Vagina (tissue), 2 donors: ENCODE results near the gene CYP11A1. TPM values are rescaled to one million over a fixed set of nuclear protein-coding genes. Genes with fewer than 3 reads are reported as not detected.

Source experiments
- DNase-seq, 2 donors: peaks; one replicate each; pipeline ENCODE4 v3.0.0-alpha.2; 2017; ENCODE audit errors: extremely low spot score in 2 of 2
- H3K27ac ChIP-seq: fragments of 200-600 bp; sonication (generic); one replicate; pipeline ENCODE4 v1.5.1; 2019
- H3K27me3 ChIP-seq: fragments of 200-600 bp; sonication (generic); one replicate; pipeline ENCODE4 v1.5.1; 2019
- H3K36me3 ChIP-seq, 2 donors: fragments of 200-600 bp; sonication (generic); one replicate each; pipeline ENCODE4 v1.5.1; 2017 to 2019
- H3K4me1 ChIP-seq: fragments of 200-600 bp; sonication (generic); one replicate; pipeline ENCODE4 v1.5.1; 2019
- H3K4me3 ChIP-seq, 2 donors: fragments of 200-600 bp; sonication (generic); 1 replicate in 1 of 2; 2 replicates in 1 of 2; pipeline ENCODE4 v1.5.1; 2016 to 2019
- H3K9me3 ChIP-seq: fragments of 200-600 bp; sonication (generic); one replicate; pipeline ENCODE4 v1.5.1; 2019
- CTCF ChIP-seq, 3 experiments: fragments of 450-650 bp in 2 of 3; fragments of 200-600 bp in 1 of 3; sonication (generic) in 1 of 3; IDR thresholded peaks; one replicate each; pipeline ENCODE4 v1.5.1; 2017 to 2019; ENCODE audit warnings: antibody characterized with exemption in 3 of 3, mild to moderate bottlenecking in 2 of 3, moderate library complexity in 2 of 3
- POLR2A ChIP-seq, 2 donors: fragments of 450-650 bp; IDR thresholded peaks; one replicate each; pipeline ENCODE4 v1.6.1; 2017; ENCODE audit warnings: antibody characterized with exemption in 2 of 2, mild to moderate bottlenecking in 2 of 2, moderate library complexity in 2 of 2
- POLR2AphosphoS5 ChIP-seq, 2 donors: sonication (generic); formaldehyde crosslinking; IDR thresholded peaks; one replicate each; pipeline ENCODE4 v1.9.0; 2017; ENCODE audit warnings: antibody characterized with exemption in 2 of 2, mild to moderate bottlenecking in 2 of 2, low read depth in 1 of 2; ENCODE audit not compliant: insufficient read depth in 1 of 2
- intact Hi-C: fragments of 100-400 bp; cut with DNase I; formaldehyde crosslinking; loops from one replicate; pipeline ENCODE4 v1.15.1; 2023
- total RNA-seq: library from RNA; depleted of rRNA; stranded (reverse); fragments of >200 nt; gene quantifications from one replicate; pipeline ENCODE4 v1.2.3, GENCODE V29; 2016

The CYP11A1 gene
- total RNA-seq, 1 donor from 2014 or later = 8.8 TPM

- H3K27ac ChIP-seq = no peak overlapping the region
- no peak overlapping the region for H3K4me3 ChIP-seq
- H3K9me3 ChIP-seq = no peaks in the 10 kb centered on the region
- no peaks in the 10 kb centered on the region for H3K36me3 ChIP-seq
- DNase-seq = no peak
- intact Hi-C loops = no loop called here
- H3K4me1 ChIP-seq = no peaks in the 10 kb centered on the region
- no peaks in the 10 kb centered on the region for H3K27me3 ChIP-seq
- no peak for TF ChIP-seq POLR2AphosphoS5 (IDR thresholded peaks at IDR 0.05; ENCODE audit: insufficient read depth in 1 of 2, low read depth in 1 of 2)
- TF ChIP-seq POLR2A (IDR thresholded peaks at IDR 0.05) = no peak
- no peak for TF ChIP-seq CTCF (IDR thresholded peaks at IDR 0.05)
These were observed 20.3 kb upstream of the CYP11A1 start for GRCh38 chr15:74387621-74388362.

GRCh38 chr15:74387141-74387541, 19.7 kb upstream of the CYP11A1 start:
- H3K27ac ChIP-seq = no peak overlapping the region
- no peak for DNase-seq
- H3K36me3 ChIP-seq = no peaks in the 10 kb centered on the region
- no peak overlapping the region for H3K4me3 ChIP-seq
- no peaks in the 10 kb centered on the region for H3K9me3 ChIP-seq
- no peaks in the 10 kb centered on the region for H3K4me1 ChIP-seq
- intact Hi-C loops = no loop called here
- no peaks in the 10 kb centered on the region for H3K27me3 ChIP-seq
- TF ChIP-seq POLR2A (IDR thresholded peaks at IDR 0.05) (no peak), CTCF (IDR thresholded peaks at IDR 0.05) (no peak), POLR2AphosphoS5 (IDR thresholded peaks at IDR 0.05; ENCODE audit: insufficient read depth in 1 of 2, low read depth in 1 of 2) (no peak)

- Histone ChIP-seq H3K4me3 (no peak overlapping the region), H3K9me3 (no peaks in the 10 kb centered on the region), H3K36me3 (no peaks in the 10 kb centered on the region), H3K27ac (no peak overlapping the region), H3K4me1 (no peaks in the 10 kb centered on the region), H3K27me3 (no peaks in the 10 kb centered on the region)
- TF ChIP-seq CTCF (IDR thresholded peaks at IDR 0.05) = no peak
- intact Hi-C loops = no loop called here
- no peak for DNase-seq
These were observed 19.2 kb upstream of the CYP11A1 start for GRCh38 chr15:74386496-74387140.

- Histone ChIP-seq H3K27ac (peak overlapping the region; percentile 12), H3K36me3 (no peaks in the 10 kb centered on the region), H3K4me1 (no peaks in the 10 kb centered on the region), H3K9me3 (no peaks in the 10 kb centered on the region), H3K27me3 (no peaks in the 10 kb centered on the region), H3K4me3 (no peak overlapping the region)
- TF ChIP-seq POLR2AphosphoS5 (IDR thresholded peaks at IDR 0.05; ENCODE audit: insufficient read depth in 1 of 2, low read depth in 1 of 2) (no peak), POLR2A (IDR thresholded peaks at IDR 0.05) (no peak), CTCF (IDR thresholded peaks at IDR 0.05) (no peak)
- no peak for DNase-seq
- intact Hi-C loops = no loop called here
These were observed 18.3 kb upstream of the CYP11A1 start for GRCh38 chr15:74385733-74386132.
